ENCODE measurements around the gene DDX20.

DDX20 gene

GRCh38 chr1:111805251-111805650 is 49.5 kb downstream of the DDX20 start:
- Histone ChIP-seq H3F3A (ENCODE audit: insufficient read depth) (no peaks in the 10 kb centered on the region), H3K4me2 (ENCODE audit: low read depth, low read length, poor library complexity, severe bottlenecking) (no peak overlapping the region), H3K9me2 (replicated peaks; ENCODE audit: insufficient read depth, low read length) (no peaks in the 10 kb centered on the region), H3K27ac (ENCODE audit: low read depth, low read length) (no peak overlapping the region), H3K9ac (ENCODE audit: low read length) (no peak overlapping the region), H2AFZ (ENCODE audit: low read depth, low read length, severe bottlenecking) (no peak overlapping the region), H3K4me3 (ENCODE audit: insufficient read depth, low read length, poor library complexity, severe bottlenecking) (no peak overlapping the region), H3K27me3 (ENCODE audit: low read length) (no peaks in the 10 kb centered on the region), H3K36me3 (ENCODE audit: low read length) (no peaks in the 10 kb centered on the region), H3K79me2 (ENCODE audit: insufficient read depth, low read length) (no peaks in the 10 kb centered on the region), H3K9me3 (ENCODE audit: insufficient read depth, low read length) (no peaks in the 10 kb centered on the region), H4K20me1 (ENCODE audit: low read depth, low read length) (no peaks in the 10 kb centered on the region)
- TF ChIP-seq EZH2phosphoT487 (conservative IDR thresholded peaks at IDR 0.05; ENCODE audit: low read length) (no peak), CTCF (IDR thresholded peaks at IDR 0.05; ENCODE audit: insufficient read depth, low read length, poor library complexity, severe bottlenecking) (no peak)

GRCh38 chr1:111811891-111812290 is 56.2 kb downstream of the DDX20 start:
- no peaks in the 10 kb centered on the region for H3K9me2 ChIP-seq (replicated peaks; ENCODE audit: insufficient read depth, low read length)
- no peak overlapping the region for H3K4me2 ChIP-seq (ENCODE audit: low read depth, low read length, poor library complexity, severe bottlenecking)
- H3F3A ChIP-seq (ENCODE audit: insufficient read depth), result no peaks in the 10 kb centered on the region
- H3K4me3 ChIP-seq (ENCODE audit: insufficient read depth, low read length, poor library complexity, severe bottlenecking), result no peak overlapping the region
- TF ChIP-seq EZH2phosphoT487 (conservative IDR thresholded peaks at IDR 0.05; ENCODE audit: low read length) (no peak), CTCF (IDR thresholded peaks at IDR 0.05; ENCODE audit: insufficient read depth, low read length, poor library complexity, severe bottlenecking) (no peak)
- no peaks in the 10 kb centered on the region for H3K36me3 ChIP-seq (ENCODE audit: low read length)
- no peak overlapping the region for H3K9ac ChIP-seq (ENCODE audit: low read length)
- no peaks in the 10 kb centered on the region for H3K9me3 ChIP-seq (ENCODE audit: insufficient read depth, low read length)
- no peak overlapping the region for H2AFZ ChIP-seq (ENCODE audit: low read depth, low read length, severe bottlenecking)
- no peaks in the 10 kb centered on the region for H4K20me1 ChIP-seq (ENCODE audit: low read depth, low read length)
- no peak overlapping the region for H3K27ac ChIP-seq (ENCODE audit: low read depth, low read length)
- H3K79me2 ChIP-seq (ENCODE audit: insufficient read depth, low read length), result no peaks in the 10 kb centered on the region
- no peaks in the 10 kb centered on the region for H3K27me3 ChIP-seq (ENCODE audit: low read length)

- Histone ChIP-seq H3K27me3 (ENCODE audit: low read length) (no peaks in the 10 kb centered on the region), H3K9me3 (ENCODE audit: insufficient read depth, low read length) (no peaks in the 10 kb centered on the region), H3K4me2 (ENCODE audit: low read depth, low read length, poor library complexity, severe bottlenecking) (no peak overlapping the region), H3K9me2 (replicated peaks; ENCODE audit: insufficient read depth, low read length) (no peaks in the 10 kb centered on the region), H3K4me3 (ENCODE audit: insufficient read depth, low read length, poor library complexity, severe bottlenecking) (no peak overlapping the region), H3F3A (ENCODE audit: insufficient read depth) (no peaks in the 10 kb centered on the region), H3K79me2 (ENCODE audit: insufficient read depth, low read length) (no peaks in the 10 kb centered on the region), H2AFZ (ENCODE audit: low read depth, low read length, severe bottlenecking) (no peak overlapping the region), H3K27ac (ENCODE audit: low read depth, low read length) (no peak overlapping the region), H3K36me3 (ENCODE audit: low read length) (no peaks in the 10 kb centered on the region), H4K20me1 (ENCODE audit: low read depth, low read length) (no peaks in the 10 kb centered on the region), H3K9ac (ENCODE audit: low read length) (no peak overlapping the region)
- TF ChIP-seq CTCF (IDR thresholded peaks at IDR 0.05; ENCODE audit: insufficient read depth, low read length, poor library complexity, severe bottlenecking), result no peak
- no peak for TF ChIP-seq EZH2phosphoT487 (conservative IDR thresholded peaks at IDR 0.05; ENCODE audit: low read length)
These were observed 56.6 kb downstream of the DDX20 start for GRCh38 chr1:111812306-111812705.

Data from SU-DHL-6 (cell line).